ENCODE results near the gene DEDD.

The DEDD gene

GRCh38 chr1:161163793-161164192 is 31.3 kb upstream of the DEDD start:
- DNase-seq, result no peak

DNA sequence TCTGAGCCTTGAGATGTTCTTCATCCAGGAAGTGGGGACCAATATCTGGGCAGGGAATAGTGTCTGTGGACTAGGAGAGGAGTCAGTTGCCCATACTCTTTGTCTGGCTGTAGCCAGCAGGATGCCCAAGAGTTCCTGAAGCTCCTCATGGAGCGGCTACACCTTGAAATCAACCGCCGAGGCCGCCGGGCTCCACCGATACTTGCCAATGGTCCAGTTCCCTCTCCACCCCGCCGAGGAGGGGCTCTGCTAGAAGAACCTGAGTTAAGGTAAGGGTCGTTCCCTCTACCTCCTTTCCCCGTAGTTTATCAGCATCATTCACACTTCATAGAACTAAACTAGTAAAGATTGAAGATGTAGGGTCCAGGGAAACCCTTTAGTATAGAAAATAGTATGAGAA is 30.3 kb upstream of the DEDD start:
- no peak for DNase-seq

- DNase-seq, result no peak
Observed at GRCh38 chr1:161162052-161162451, 29.6 kb upstream of the DEDD start.

DNA sequence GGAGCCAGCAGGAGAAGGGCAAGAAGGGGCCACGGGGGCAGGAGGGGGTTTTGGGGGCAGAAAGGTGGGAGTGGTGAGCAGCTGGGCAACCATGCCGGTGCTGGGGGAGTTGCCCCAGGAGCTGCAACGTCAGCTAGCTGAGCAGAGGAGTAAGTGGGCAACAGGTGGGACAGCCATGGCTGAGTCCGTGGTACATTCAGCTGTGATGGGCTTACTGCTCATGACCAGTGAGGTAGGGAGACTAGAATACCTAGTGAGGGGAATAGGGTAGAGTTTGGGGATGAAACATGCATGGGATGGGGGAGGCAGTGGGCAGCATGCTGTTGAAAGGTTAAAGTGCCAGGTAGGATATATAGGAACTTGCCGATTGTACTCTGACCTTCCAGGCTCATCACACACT is 29.2 kb upstream of the DEDD start:
- no peak for DNase-seq

DNA sequence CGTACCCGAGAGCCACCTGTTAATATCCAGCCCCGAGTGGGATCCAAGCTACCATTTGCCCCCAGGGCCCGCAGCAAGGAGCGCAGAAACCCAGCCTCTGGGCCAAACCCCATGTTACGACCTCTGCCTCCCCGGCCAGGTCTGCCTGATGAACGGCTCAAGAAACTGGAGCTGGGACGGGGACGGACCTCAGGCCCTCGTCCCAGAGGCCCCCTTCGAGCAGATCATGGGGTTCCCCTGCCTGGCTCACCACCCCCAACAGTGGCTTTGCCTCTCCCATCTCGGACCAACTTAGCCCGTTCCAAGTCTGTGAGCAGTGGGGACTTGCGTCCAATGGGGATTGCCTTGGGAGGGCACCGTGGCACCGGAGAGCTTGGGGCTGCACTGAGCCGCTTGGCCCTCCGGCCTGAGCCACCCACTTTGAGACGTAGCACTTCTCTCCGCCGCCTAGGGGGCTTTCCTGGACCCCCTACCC is 28.2 kb upstream of the DEDD start:
- DNase-seq, result no peak

- no peak for DNase-seq
Observed at GRCh38 chr1:161159913-161160243, 27.4 kb upstream of the DEDD start.

DNA sequence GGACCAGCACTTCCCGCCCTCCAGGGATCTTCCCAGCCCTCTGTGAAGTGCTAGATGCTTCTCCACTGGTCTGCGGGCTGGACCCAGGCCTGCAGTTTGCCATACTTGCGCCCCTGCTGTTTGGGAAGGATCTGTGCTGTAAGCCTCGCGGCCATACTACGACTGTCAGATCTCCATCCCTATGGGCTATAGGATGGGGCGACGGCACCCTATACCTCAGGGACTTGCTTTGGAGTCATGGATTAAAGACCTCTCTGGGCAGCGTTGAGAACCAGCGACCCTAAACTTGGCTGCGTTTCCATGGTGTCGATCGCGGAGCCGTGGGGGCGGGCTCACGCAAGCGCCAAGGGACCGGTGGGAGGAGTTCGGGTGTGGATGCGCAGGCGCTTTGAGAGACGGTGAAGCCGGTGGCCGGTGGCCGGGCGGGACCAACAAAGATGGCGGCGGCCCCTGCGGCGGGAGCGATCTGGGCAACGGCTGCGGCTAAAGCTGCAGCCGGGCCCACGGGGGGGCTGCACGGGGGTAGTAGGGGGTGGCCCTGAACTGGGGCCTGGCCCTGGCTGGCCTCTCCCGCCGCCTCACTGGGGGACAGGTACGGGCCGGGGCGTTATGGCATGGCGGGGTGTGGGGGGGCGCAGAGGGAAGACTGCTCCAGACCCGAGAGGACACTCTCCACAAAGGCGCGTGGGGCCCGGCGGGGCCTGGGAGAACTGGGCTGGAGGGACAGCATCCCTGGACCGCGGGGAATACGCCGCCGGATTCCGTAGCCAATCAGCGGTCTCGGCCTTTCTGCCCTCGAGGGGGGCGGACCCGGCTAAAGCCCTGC is 26.8 kb upstream of the DEDD start, which contains the start of gene USP21:
Gene USP21 (plus strand): TSS at position 414 of the 826 bp plus-strand sequence. CDS start 1,141 bp downstream, outside the sequence.
- DNase-seq, result peak; percentile 88

DNA sequence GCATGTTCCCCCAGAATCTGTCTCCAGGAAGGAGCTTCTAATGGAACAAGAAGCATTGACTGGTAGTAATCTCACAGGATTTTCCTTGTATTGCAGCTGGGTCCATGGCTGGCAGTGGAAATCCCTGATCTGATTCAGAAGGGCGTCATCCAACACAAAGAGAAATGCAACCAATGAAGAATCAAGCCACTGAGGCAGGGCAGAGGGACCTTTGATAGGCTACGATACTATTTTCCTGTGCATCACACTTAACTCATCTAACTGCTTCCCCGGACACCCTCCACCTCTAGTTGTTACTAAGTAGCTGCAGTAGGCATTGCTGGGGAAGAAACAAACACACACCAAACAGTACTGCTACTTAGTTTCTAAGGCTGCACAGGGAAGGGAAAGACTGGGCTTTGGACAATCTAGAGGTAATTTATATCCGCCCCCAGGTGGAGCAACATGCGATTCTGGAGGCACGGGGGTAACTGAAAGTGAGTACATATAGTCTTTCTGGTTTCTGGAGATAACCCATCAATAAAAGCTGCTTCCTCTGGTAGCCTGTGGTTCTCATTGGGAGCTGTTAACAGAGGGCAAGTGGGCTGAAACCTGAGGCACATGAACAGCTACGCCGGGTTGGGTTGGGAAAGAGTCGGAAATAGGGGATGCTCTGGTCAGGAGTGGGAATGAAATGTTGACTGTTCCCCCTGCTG is 26.0 kb upstream of the DEDD start:
- DNase-seq, result no peak

DNA sequence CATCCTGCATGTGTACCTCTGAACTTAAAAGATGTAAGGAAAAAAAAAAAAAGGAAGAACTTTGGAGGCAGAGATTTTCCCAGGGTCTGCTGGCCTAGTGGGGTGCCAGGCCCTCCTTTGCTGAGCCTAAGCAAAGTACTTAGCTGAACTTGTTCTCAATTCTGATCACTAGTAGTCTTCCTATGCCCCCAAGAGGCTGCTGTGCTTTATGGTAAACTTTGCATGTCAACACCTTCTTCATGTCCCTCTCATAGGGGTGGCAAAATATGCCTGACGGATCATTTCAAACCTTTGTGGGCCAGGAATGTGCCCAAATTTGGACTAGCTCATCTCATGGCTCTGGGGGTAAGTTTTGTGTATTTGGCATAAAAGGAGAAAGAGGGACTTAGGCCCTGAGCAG is 25.4 kb upstream of the DEDD start:
- DNase-seq, result no peak

DNA sequence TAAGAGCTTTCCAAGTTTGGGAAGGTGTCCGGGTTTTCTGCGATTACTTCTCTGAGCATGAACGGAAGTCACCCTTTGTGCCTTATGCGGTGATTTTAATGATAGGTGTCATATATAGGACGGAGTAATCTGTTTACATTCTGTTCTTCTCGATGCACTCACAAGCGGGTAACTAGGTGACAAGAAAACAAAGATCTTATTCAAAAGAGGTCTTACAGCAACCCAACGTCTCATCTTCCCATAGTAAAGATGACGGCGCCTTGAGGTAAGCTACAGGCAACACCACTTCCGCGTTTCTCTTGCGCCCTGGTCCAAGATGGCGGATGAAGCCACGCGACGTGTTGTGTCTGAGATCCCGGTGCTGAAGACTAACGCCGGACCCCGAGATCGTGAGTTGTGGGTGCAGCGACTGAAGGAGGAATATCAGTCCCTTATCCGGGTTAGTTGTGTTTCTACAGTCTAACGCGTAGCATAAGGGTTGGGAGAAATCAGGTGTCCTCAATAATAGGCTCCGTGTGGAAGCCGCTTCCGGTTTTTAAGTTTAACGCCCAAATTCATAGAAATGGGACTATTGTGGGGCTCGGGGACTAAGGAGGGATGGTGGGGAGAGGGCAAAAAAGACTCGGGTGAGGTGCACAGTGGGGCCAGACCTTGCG is 21.3 kb upstream of the DEDD start, which contains the start of gene UFC1:
Gene UFC1 (plus strand): TSS at position 297 of the 656 bp plus-strand sequence. CDS start 20 bp downstream, at position 317.
- peak; percentile 90 for DNase-seq

DNA sequence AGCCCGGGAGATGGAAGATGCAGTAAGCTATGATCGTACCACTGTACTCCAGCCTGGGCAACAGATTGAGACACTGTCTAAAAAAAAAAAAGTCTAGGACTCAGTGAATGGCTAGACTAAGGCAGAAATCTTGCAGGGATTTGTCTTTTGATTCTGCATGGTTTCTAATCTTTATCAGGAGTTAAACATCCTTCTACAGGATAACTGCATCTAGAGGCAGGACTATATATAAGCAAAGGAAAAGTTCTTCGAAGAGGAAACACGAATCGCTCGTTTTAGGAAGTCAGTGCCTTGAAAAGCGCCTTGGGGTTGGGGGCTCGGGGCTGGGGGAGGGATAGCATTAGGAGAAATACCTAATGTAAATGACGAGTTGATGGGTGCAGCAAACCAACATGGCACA is 20.7 kb upstream of the DEDD start:
- no peak for DNase-seq

- no peak for DNase-seq
Observed at GRCh38 chr1:161145832-161146231, 13.4 kb upstream of the DEDD start.

DNA sequence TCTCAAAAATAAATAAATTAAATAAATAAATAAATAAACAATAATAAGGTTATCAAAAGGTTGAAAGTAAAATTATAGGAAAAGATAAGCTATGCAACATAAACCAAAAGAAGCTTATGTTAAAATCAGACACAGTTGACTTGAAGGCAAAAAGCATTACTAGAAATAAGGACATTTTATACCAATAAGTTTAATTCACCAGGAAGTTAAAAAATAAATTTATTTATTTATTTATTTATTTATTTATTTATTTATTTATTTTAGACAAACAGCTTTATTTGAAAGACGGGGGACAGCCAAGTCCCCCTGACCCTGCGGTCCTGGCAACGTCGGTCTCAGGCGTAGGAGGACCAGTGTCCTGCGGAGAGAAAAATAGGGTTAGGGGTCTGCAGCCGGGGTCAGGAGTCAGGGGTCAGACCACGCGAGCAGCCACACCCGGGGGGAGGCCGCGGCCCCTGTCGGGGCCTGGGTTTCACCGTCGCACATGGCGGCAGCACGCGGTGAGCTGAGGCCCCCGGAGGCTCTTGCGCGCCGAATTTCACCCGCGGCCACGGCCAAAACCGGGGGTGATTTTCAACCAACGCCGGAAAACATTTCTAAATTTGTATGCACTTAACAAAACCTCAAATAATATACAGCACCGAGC is 8.4 kb upstream of the DEDD start:
- no peak for DNase-seq

GRCh38 chr1:161139766-161140165 is 7.3 kb upstream of the DEDD start:
- peak; percentile 49 for DNase-seq

DNA sequence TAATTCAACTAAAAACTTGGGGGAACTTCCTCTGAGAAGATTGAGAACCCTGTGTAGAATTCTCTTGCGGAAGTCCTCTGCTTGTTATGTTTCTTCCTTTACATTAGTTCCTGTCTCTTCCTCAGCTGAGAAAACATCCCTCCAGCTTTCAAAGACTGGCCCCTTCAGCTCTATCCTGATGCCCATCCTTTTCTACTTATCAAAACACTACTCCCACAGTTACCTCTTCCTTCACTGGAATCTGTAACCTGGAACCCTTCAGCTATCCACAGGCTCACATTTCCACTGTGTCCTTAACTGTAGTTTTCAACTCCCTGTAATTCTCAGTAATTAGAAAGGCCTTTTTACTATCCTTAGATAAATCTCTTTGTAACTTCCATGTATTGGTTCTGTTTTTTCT is 6.0 kb upstream of the DEDD start:
- no peak for DNase-seq

DNA sequence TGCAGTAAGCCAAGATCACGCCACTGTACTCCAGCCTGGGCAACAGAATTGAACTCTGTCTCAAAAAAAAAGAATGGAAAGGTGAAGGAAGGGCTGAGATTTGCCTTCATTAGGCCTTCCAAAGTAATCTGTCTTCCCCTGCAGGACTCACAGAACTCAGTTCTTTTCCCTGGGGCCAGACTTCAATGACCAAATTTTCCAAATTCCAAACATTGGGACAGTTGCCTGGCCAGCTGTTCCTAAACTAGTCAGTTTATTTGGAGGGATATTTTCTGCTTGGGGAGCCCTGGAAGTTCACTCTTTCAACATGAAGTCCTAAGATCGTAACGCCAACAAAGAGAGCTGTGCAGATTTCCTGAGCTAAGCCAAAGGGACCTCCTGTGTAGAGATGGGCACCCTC is 5.4 kb upstream of the DEDD start:
- no peak for DNase-seq

- DNase-seq, result no peak
Observed at GRCh38 chr1:161133220-161133740, 813 bp upstream of the DEDD start.

DNA sequence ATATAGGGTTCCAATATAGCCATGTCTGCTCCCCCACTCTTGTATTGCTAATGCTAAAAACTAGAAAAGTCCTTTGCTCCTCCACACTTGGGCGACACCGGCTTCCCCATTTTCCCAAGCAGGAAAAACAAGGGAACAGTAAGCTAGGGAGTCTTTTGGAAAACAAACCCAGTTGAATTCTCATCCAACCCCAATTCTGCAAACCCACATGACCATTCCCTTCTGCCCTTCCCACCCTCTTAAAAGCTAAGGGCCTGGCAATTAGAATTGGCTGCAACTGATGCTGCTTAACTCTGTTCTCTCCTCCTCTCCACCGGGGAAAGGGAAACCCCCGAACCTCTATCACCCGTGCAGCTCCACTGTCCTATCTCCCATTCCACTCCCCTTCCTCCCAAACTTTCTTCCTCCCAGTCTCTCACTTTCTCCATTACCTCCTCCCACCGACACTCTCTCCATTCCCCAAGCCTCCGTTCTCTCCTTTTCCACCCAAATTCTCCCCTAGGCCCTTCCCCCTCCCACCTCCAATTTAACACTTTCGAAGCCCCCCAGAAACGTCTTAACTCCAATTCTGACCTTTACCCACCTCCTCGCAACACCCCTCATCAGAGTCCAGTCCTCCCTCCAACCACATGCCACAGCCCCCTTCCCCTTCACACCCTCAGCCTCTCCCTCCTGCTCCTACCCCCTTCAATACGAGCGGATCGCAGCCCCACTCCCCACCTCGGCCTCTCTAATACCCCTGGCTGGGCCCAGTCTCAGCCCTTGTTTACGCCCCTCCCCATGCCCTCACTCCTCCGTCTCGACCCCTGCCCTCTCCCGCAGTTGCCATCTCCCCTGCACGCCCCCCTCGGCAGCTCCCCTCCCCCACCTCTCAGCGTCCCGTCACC is 701 bp downstream of the DEDD start:
- DNase-seq, result no peak

DNA sequence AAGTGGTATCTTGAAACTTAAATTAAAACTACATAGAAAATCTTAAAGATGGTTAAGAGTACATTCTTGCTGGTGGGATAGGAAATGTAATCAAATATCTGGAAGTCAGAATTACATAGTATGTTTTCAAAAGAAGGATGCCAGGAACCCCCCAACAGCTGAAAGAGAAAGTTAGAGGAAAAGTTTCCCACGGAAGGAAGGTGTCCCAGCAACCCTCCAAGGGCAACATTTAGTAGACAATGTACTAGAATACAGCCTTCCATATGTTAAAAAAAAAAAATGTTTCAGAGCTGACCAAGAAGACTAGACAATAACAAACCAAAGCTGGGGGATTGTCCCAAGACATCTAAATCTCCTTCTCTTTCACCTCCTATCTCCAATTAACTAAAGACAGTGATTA is 2.2 kb downstream of the DEDD start:
- DNase-seq, result no peak

DNA sequence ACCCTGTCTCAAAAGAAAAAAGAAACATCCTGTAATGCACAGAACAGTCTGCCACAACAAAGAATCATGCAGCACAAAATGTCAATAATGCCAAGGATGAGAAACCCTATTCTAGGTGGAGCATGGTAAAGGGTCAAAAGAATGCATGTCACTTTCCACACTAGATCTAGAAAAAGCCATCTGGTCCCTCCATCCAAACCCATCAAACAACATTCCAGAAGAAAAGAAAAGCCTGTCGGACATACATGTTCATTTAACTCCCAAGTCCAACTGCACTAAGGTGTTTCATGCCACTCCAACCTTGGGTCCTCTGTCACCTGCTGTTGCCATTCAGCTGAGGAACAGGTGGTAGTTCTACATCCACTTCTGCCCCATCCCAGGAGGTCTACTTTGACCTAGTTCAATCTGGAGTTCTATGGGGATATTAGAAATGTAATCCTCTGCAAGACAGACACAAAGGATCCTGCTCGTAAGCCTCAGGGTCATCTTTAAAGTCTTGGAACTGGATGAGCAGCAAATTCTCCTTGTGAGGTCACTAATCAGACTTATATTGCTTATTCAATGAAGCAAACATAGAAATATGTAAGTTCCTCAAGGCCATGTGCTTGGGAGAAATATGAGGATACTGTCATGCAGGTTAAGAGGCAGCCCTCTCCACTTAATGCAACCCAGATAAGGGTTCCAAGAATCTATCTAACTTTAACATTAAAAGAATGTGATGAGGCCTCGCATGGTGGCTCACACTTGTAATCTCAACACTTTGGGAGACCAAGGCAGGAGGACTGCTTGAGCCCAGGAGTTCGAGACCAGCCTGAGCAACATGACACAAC is 3.7 kb downstream of the DEDD start:
- no peak for DNase-seq

GRCh38 chr1:161127649-161128048 is 4.8 kb downstream of the DEDD start:
- no peak for DNase-seq
